OCI-LY1 (cell line): ENCODE results near the gene PLA2G7.

Experiments
- EZH2 ChIP-seq: fragments of 200-600 bp; sonication (generic), shearing (Covaris generic); IDR thresholded peaks from 2 replicates; pipeline ENCODE4 v1.8.0; 2017; ENCODE audit warnings: borderline replicate concordance, mixed run types, mild to moderate bottlenecking, antibody characterized with exemption, low read length, moderate library complexity, mixed read lengths
- TF ChIP-seq, protein P1 (sequence below): fragments of 200-600 bp; sonication (generic), shearing (Covaris generic); IDR thresholded peaks from 2 replicates; pipeline ENCODE4 v1.5.1; 2017; ENCODE audit warnings: mild to moderate bottlenecking, antibody characterized with exemption, low read length, moderate library complexity, mixed read lengths

GRCh38 chr6:46661483-46661882 lies 73.7 kb downstream of the PLA2G7 start:
- TF ChIP-seq, protein P1, sequence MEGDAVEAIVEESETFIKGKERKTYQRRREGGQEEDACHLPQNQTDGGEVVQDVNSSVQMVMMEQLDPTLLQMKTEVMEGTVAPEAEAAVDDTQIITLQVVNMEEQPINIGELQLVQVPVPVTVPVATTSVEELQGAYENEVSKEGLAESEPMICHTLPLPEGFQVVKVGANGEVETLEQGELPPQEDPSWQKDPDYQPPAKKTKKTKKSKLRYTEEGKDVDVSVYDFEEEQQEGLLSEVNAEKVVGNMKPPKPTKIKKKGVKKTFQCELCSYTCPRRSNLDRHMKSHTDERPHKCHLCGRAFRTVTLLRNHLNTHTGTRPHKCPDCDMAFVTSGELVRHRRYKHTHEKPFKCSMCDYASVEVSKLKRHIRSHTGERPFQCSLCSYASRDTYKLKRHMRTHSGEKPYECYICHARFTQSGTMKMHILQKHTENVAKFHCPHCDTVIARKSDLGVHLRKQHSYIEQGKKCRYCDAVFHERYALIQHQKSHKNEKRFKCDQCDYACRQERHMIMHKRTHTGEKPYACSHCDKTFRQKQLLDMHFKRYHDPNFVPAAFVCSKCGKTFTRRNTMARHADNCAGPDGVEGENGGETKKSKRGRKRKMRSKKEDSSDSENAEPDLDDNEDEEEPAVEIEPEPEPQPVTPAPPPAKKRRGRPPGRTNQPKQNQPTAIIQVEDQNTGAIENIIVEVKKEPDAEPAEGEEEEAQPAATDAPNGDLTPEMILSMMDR, result no peak
- no peak for TF ChIP-seq EZH2
